ENCODE data around the gene RARRES1. TPM values are rescaled to one million over a fixed set of nuclear protein-coding genes. Genes with fewer than 3 reads are reported as not detected.

Gene RARRES1
- total and polyA plus RNA-seq, 3 donors from 2014 or later = 0.24 to 9.7 (median 0.31) TPM

DNA sequence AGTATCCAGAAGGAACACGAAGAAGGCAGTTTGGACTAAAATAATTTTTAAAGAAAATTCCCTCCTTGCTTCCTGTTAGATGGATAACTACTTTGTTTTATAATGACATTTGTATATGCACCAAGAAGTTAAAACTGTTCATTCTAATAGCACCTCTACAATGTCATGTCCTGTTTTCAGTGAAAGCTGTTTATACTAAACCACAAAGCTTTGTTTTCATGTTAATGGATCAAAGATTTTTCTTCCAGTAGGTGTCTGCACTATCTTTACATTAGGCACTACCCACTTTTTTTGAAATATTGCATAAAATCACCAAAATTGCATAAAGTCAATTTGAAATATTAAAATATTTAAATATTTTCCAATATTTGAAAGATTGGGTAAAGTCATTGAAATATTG lies 10.1 kb downstream of the RARRES1 start:
- Histone ChIP-seq H3K4me3 (no peak overlapping the region), H3K36me3 (ENCODE audit: low read depth, missing control alignments) (no peaks in the 10 kb centered on the region), H3K27me3 (no peaks in the 10 kb centered on the region), H3K4me1 (no peaks in the 10 kb centered on the region), H3K9me3 (no peaks in the 10 kb centered on the region), H3K27ac (no peak overlapping the region)
- WGBS, 2 donors = 78 to 91% methylated on average over 1 of the region's 1 CpG
- no peak for DNase-seq
- intact Hi-C loops (cut with DNase I; ENCODE audit: low total_unique reads) = no loop called here
- TF ChIP-seq, protein P1, sequence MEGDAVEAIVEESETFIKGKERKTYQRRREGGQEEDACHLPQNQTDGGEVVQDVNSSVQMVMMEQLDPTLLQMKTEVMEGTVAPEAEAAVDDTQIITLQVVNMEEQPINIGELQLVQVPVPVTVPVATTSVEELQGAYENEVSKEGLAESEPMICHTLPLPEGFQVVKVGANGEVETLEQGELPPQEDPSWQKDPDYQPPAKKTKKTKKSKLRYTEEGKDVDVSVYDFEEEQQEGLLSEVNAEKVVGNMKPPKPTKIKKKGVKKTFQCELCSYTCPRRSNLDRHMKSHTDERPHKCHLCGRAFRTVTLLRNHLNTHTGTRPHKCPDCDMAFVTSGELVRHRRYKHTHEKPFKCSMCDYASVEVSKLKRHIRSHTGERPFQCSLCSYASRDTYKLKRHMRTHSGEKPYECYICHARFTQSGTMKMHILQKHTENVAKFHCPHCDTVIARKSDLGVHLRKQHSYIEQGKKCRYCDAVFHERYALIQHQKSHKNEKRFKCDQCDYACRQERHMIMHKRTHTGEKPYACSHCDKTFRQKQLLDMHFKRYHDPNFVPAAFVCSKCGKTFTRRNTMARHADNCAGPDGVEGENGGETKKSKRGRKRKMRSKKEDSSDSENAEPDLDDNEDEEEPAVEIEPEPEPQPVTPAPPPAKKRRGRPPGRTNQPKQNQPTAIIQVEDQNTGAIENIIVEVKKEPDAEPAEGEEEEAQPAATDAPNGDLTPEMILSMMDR (IDR thresholded peaks at IDR 0.05) = no peak
- TF ChIP-seq POLR2A (IDR thresholded peaks at IDR 0.05) = no peak

DNA sequence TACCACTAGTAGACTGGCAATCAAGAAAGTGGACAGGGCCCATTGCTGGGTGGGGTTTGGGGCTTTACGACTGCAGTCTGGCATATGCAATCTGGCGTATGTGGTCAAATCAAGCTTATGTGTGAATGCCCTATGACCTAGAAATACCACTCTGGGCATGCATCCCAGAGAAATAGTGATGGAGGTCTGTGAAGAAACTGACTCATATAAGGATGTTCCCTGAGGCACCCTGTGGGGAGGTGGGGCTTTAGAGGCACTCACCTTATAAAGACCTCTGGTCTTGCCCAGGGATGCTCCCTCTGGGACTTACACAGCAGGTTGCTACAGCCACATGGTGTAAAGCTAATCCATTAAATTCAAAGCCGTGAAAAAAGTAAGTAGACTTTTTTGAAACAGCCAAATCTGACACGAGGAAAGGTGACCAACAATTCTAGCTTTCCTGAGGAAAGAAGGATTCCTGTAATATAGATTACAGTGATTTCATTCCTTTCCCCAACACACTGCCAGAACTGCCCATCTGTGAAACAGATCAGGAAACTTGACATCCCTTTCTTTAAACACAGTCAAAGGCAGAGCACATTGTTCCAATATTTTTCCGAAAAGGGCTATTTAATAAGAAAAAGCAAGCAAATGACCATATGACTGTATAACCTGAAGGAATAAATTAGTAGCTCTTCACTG lies 13.6 kb downstream of the RARRES1 start:
- Histone ChIP-seq H3K4me1 (no peaks in the 10 kb centered on the region), H3K36me3 (ENCODE audit: low read depth, missing control alignments) (no peaks in the 10 kb centered on the region), H3K9me3 (no peaks in the 10 kb centered on the region), H3K27me3 (no peaks in the 10 kb centered on the region), H3K27ac (no peak overlapping the region), H3K4me3 (no peak overlapping the region)
- no peak for DNase-seq
- 91 to 93% methylated on average over 5 of the region's 5 CpGs for WGBS, 2 donors
- TF ChIP-seq, protein P1 (IDR thresholded peaks at IDR 0.05) = no peak
- TF ChIP-seq POLR2A (IDR thresholded peaks at IDR 0.05) = no peak
- intact Hi-C loops (cut with DNase I; ENCODE audit: low total_unique reads) = no loop called here

DNA sequence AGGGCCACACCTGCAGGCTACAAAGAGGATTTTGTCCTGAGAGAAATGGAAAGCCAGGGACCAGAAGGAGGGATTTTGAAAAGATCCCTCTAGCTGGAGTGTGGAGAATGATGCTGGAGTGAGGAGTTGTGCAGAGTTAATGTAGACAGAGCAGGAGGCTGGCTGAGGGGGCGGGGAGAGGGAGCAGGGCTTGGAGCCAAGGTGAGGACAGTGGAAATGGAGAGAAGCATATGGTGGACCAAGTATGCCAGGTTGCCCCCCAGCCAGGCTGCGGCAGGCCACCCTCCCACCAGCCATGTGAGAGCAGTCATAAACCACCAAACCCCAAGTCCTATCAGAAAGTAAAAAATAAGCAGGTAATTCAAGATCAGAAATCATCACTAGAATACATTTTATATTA lies 14.7 kb downstream of the RARRES1 start:
- Histone ChIP-seq H3K27me3 (no peaks in the 10 kb centered on the region), H3K36me3 (ENCODE audit: low read depth, missing control alignments) (no peaks in the 10 kb centered on the region), H3K9me3 (no peaks in the 10 kb centered on the region), H3K4me3 (no peak overlapping the region), H3K4me1 (no peaks in the 10 kb centered on the region), H3K27ac (no peak overlapping the region)
- WGBS, 2 donors = 98% methylated on average over 2 of the region's 2 CpGs
- TF ChIP-seq, protein P1 (IDR thresholded peaks at IDR 0.05) = no peak
- TF ChIP-seq POLR2A (IDR thresholded peaks at IDR 0.05) = no peak
- DNase-seq = no peak
- intact Hi-C loops (cut with DNase I; ENCODE audit: low total_unique reads) = no loop called here

DNA sequence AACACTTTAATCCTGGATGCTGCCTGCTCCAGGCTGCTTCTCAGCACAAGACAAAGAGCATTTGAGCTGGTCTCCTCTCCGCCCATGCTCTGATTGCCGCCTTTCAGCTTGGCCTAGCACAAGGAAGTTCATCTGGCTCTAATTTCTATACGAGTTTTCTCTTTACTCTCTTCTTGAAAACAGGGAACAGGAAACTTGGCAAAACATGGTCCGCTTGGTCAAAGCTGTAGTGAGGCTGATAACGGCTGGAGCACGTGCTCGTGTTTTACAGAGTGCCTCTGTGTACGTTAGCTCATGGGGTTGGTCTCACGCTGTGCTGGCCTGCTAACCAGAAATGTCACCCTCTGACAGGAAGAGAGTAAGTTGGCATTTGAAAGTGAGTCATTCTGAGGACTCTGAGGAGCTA lies 19.2 kb downstream of the RARRES1 start:
- DNase-seq = peak; percentile 60
- intact Hi-C loops (cut with DNase I; ENCODE audit: low total_unique reads) = no loop called here
- Histone ChIP-seq H3K4me3 (no peak overlapping the region), H3K27ac (no peak overlapping the region), H3K9me3 (no peaks in the 10 kb centered on the region), H3K4me1 (no peaks in the 10 kb centered on the region), H3K36me3 (ENCODE audit: low read depth, missing control alignments) (no peaks in the 10 kb centered on the region), H3K27me3 (no peaks in the 10 kb centered on the region)
- TF ChIP-seq, protein P1 (IDR thresholded peaks at IDR 0.05) = no peak
- no peak for TF ChIP-seq POLR2A (IDR thresholded peaks at IDR 0.05)
- 73 to 92% methylated on average over 9 of the region's 9 CpGs for WGBS, 2 donors

DNA sequence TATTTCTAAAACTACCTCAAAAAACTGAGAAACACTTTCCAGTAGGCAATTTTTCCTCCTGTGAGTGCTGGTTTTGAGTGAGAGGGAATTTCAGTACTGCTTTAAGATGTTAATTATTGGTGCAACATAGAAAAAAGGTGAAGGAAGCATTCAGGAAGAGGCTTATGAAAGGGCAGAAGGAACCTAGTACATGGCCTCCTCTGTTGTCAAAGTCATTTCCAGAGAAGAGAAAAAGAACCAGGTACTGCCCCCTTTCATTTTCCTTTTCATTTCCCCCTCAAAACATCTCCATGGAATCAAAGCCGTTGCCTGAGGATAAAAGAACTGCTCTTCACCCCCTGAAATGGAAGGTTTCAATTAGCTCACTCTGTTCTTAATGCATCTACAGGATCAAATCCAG lies 19.8 kb downstream of the RARRES1 start:
- no peaks in the 10 kb centered on the region for H3K36me3 ChIP-seq (ENCODE audit: low read depth, missing control alignments)
- DNase-seq = no peak
- intact Hi-C loops (cut with DNase I; ENCODE audit: low total_unique reads) = no loop called here
- no peaks in the 10 kb centered on the region for H3K27me3 ChIP-seq
- no peak overlapping the region for H3K4me3 ChIP-seq
- no peaks in the 10 kb centered on the region for H3K9me3 ChIP-seq
- WGBS, 2 donors = 87 to 100% methylated on average over 1 of the region's 1 CpG
- no peaks in the 10 kb centered on the region for H3K4me1 ChIP-seq
- H3K27ac ChIP-seq = no peak overlapping the region
- no peak for TF ChIP-seq POLR2A (IDR thresholded peaks at IDR 0.05)
- TF ChIP-seq, protein P1 (IDR thresholded peaks at IDR 0.05) = no peak

Measured in testis (tissue), 3 donors.